ENCODE data around the gene TCFL5.

TCFL5 gene

GRCh38 chr20:62830251-62830650 lies 31.4 kb downstream of the TCFL5 start (continued):
- TF ChIP-seq PRDM4 (tag by site-specific recombination; IDR thresholded peaks at IDR 0.05): no peak
- no peak for TF ChIP-seq ZFP3 (tag by site-specific recombination; IDR thresholded peaks at IDR 0.05; ENCODE audit: low read depth)
- no peak for TF ChIP-seq ZNF121 (tag by site-specific recombination; IDR thresholded peaks at IDR 0.05)
- no peak for TF ChIP-seq ZNF501 (tag by site-specific recombination; IDR thresholded peaks at IDR 0.05)
- TF ChIP-seq AEBP2 (tag by site-specific recombination; IDR thresholded peaks at IDR 0.05; ENCODE audit: borderline replicate concordance): no peak
- TF ChIP-seq ZNF174 (tag by site-specific recombination; IDR thresholded peaks at IDR 0.05): no peak
- TF ChIP-seq ZNF24 (tag by site-specific recombination; IDR thresholded peaks at IDR 0.05): no peak
- no peak for TF ChIP-seq ZNF621 (tag by site-specific recombination; IDR thresholded peaks at IDR 0.05)

- H3K9me3 ChIP-seq (ENCODE audit: control insufficient read depth, insufficient read depth, low read depth, low read length): no peaks in the 10 kb centered on the region
- H3K27ac ChIP-seq (ENCODE audit: extremely low read depth, low read depth, low read length): no peak overlapping the region
- no peak overlapping the region for H3K4me3 ChIP-seq (ENCODE audit: low read depth, low read length)
- CTCF ChIA-PET: interaction anchor here (0.7 kb wide), 1 partner anchor 85 kb away, joined by 3 read pairs; no protein-coding TSS in a partner anchor
- POLR2A ChIA-PET: no interaction called here
- TF ChIP-seq ZNF302 (tag by site-specific recombination; IDR thresholded peaks at IDR 0.05; ENCODE audit: low read depth): no peak
- no peaks in the 10 kb centered on the region; the same call in 1 of the 2 replicates for H3K4me1 ChIP-seq (ENCODE audit: control insufficient read depth, insufficient read depth, low read length)
- H3K36me3 ChIP-seq (ENCODE audit: control insufficient read depth in 2 of 2, insufficient read depth in 1 of 2, low read length in 2 of 2): no peaks in the 10 kb centered on the region
Measured at GRCh38 chr20:62829231-62830230, 32.1 kb downstream of the TCFL5 start.

- POLR2A ChIA-PET: no interaction called here
- CTCF ChIA-PET: no interaction called here
- no peaks in the 10 kb centered on the region for H3K9me3 ChIP-seq (ENCODE audit: control insufficient read depth, insufficient read depth, low read depth, low read length)
- no peaks in the 10 kb centered on the region for H3K36me3 ChIP-seq (ENCODE audit: control insufficient read depth in 2 of 2, insufficient read depth in 1 of 2, low read length in 2 of 2)
- no peak overlapping the region for H3K4me3 ChIP-seq (ENCODE audit: low read depth, low read length)
- no peak overlapping the region for H3K27ac ChIP-seq (ENCODE audit: extremely low read depth, low read depth, low read length)
- H3K4me1 ChIP-seq (ENCODE audit: control insufficient read depth, insufficient read depth, low read length): no peaks in the 10 kb centered on the region; the same call in 1 of the 2 replicates
- TF ChIP-seq ZSCAN30 (tag by site-specific recombination; IDR thresholded peaks at IDR 0.05) (no peak), AEBP2 (tag by site-specific recombination; IDR thresholded peaks at IDR 0.05; ENCODE audit: borderline replicate concordance) (no peak), MZF1 (tag by site-specific recombination; IDR thresholded peaks at IDR 0.05; ENCODE audit: borderline replicate concordance) (no peak), ZNF776 (tag by site-specific recombination; IDR thresholded peaks at IDR 0.05; ENCODE audit: borderline replicate concordance) (no peak), ZEB2 (tag by site-specific recombination; IDR thresholded peaks at IDR 0.05) (no peak), ZNF184 (tag by site-specific recombination; IDR thresholded peaks at IDR 0.05) (no peak), KLF10 (tag by site-specific recombination; IDR thresholded peaks at IDR 0.05) (no peak), ZNF530 (tag by site-specific recombination; IDR thresholded peaks at IDR 0.05; ENCODE audit: low read depth) (no peak), ZNF398 (tag by site-specific recombination; IDR thresholded peaks at IDR 0.05) (no peak), ZNF624 (tag by site-specific recombination; IDR thresholded peaks at IDR 0.05) (no peak), ZNF404 (tag by site-specific recombination; IDR thresholded peaks at IDR 0.05) (no peak), ZNF610 (tag by site-specific recombination; IDR thresholded peaks at IDR 0.05; ENCODE audit: borderline replicate concordance) (no peak), ZNF585B (tag by site-specific recombination; IDR thresholded peaks at IDR 0.05) (no peak), ZNF274 (IDR thresholded peaks at IDR 0.05; ENCODE audit: low read length) (no peak), ZNF274 (tag by site-specific recombination; IDR thresholded peaks at IDR 0.05; ENCODE audit: borderline replicate concordance) (no peak)
Measured at GRCh38 chr20:62828511-62829230, 33.0 kb downstream of the TCFL5 start.
